HUES64 (cell line): ENCODE data around the gene TTC14. TPM values are rescaled to one million over a fixed set of nuclear protein-coding genes. Genes with fewer than 3 reads are reported as not detected.
"Not testable (repeated sequence)": the region's sequence is repeated elsewhere in the genome, so short reads cannot be mapped to it uniquely, and the experiment has no call there.

Experiments used
- H3K27ac ChIP-seq: 2 replicates; pipeline ENCODE4 v1.7.0; 2013; ENCODE audit warnings: low read depth, low read length, inconsistent platforms
- H3K27me3 ChIP-seq: 2 replicates; pipeline ENCODE4 v1.6.1; 2013; ENCODE audit warnings: mild to moderate bottlenecking, low read length; ENCODE audit not compliant: insufficient read depth
- H3K36me3 ChIP-seq: 2 replicates; pipeline ENCODE4 v1.6.1; 2013; ENCODE audit warnings: mild to moderate bottlenecking, low read length; ENCODE audit not compliant: insufficient read depth
- H3K4me1 ChIP-seq: 2 replicates; pipeline ENCODE4 v1.6.1; 2013; ENCODE audit warnings: mild to moderate bottlenecking, low read length, moderate library complexity; ENCODE audit not compliant: insufficient read depth
- H3K4me3 ChIP-seq: 2 replicates; pipeline ENCODE4 v1.5.1; 2013; ENCODE audit warnings: mild to moderate bottlenecking, low read length, moderate library complexity
- H3K9ac ChIP-seq: 2 replicates; pipeline ENCODE4 v1.6.1; 2013; ENCODE audit warnings: mild to moderate bottlenecking, low read depth, low read length
- H3K9me3 ChIP-seq: 2 replicates; pipeline ENCODE4 v1.6.1; 2013; ENCODE audit warnings: low read depth, low read length; ENCODE audit not compliant: insufficient read depth
- WGBS: fragments of 150-250, 120-280 bp; methylation state at CpG from one replicate; pipeline ENCODE4 v1.1.7; 2013; ENCODE audit warnings: missing lambda C conversion rate; 5-methylcytosine and 5-hydroxymethylcytosine counted together
- polyA plus RNA-seq, 2 experiments: library from polyadenylated mRNA; stranded (reverse); fragments of 50-300 nt; gene quantifications; one replicate each; pipeline ENCODE4 v1.2.3, GENCODE V29; 2013

The TTC14 gene
- polyA plus RNA-seq (2013, experiment 1 of 2) = 16.4 TPM
- 17.4 TPM for polyA plus RNA-seq (2013, experiment 2 of 2)

DNA sequence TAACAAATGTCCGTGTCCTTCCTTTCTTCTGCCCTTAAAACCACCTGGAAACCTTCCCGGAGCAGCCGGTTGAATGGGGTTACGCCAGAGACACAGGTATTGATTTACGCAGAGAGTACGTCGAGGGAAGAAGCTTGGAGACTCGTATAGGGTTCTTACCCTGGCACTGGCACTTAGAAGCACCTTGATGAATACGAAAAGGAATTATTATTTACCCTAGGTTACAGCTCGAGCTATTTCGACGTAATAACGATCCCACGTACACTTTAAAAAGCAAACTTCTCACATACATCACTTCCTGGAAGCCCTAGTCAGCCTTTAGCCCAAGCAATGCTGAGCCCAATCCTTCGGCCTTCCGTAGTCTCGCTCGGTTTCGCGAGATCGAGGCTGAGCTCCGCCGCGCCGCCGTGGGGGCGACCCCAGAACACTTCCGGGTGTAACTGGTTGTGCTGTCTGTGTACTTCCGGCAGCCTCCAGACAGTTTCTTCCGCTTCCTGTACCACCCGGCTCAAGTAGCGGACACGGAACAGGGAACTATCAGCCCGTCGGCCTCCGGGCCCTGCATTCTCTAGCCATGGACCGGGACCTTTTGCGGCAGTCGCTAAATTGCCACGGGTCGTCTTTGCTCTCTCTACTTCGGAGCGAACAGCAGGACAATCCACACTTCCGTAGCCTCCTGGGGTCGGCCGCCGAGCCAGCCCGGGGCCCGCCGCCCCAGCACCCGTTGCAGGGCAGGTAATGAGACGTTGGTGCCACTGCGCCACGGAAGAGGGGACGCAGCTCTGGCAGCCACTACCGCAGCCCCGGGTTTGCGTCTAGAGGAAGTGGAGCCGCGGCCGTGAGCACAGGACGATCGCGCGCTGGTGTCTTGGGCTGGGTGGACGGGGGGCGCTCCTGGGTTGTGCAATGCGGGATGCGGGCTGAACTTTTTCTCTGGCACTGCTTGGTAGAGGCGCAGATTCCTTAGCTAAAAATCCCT lies at the start of gene TTC14:
TTC14 (plus strand) TSS at position 476 of the 979 bp plus-strand sequence; CDS start at position 575, 99 bp downstream.
- H3K4me3 ChIP-seq = peak within 1 kb of the TSS; percentile 87

DNA sequence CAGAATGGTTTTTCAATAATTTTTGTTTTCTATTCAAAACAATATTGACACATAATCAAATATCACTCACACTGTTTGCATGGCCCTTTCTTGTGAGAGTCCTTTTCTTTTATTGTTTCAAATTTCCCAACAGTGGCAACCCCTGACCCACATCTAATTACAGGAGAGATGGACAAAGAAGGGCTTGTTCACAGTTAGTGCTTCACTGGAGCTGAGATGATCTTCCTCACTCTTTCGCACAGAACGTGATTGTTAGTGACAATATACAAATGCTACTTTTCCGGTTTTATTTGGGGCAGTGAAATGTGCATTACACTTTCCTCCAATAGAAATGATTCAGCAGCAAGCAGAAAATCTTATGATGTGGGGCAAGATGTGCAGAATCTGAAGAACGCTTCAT lies 38.6 kb upstream of the TTC14 start:
- Histone ChIP-seq H3K9ac (no peak overlapping the region), H3K9me3 (0 out of 2 replicates have a peak, but pooled peaks cover 8% of the 10 kb centered on the region), H3K27me3 (no peaks in the 10 kb centered on the region), H3K36me3 (no peaks in the 10 kb centered on the region), H3K4me1 (no peaks in the 10 kb centered on the region), H3K4me3 (no peak overlapping the region), H3K27ac (no peak overlapping the region)
- 98% methylated on average over 4 of the region's 4 CpGs for WGBS

More for the DNA sequence above, at the start of gene TTC14:
- H3K36me3 ChIP-seq = peaks cover 33% of the 10 kb centered on the region
- H3K9ac ChIP-seq = peak within 1 kb of the TSS; percentile 71
- H3K27me3 ChIP-seq = peaks cover 38% of the 10 kb centered on the region
- H3K27ac ChIP-seq = peak within 1 kb of the TSS; percentile 77
- no peaks in the 10 kb centered on the region for H3K9me3 ChIP-seq
- 5% methylated on average over 70 of the region's 70 CpGs for WGBS
- H3K4me1 ChIP-seq = peaks cover 10% of the 10 kb centered on the region; the same call in 1 of the 2 replicates

DNA sequence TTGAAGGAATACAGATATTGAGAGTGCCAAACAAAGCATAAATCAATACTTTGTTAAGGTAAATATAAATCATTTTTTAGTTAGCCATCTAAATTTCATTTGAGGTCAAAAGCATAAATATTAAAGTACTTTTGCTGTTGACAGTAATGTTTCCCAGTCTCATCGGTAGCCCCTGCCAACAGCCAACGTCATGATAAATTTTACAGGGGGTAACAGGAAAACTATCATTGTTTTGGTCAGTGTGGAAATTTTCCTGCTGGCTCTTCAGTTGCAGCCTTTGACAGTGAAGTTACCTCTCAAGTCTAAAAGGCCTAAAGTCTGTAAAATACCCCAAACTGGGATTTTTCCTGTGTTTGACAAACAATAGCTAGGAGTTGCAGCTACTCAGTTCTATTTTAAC lies 37.3 kb upstream of the TTC14 start:
- 0 out of 2 replicates have a peak, but pooled peaks cover 7% of the 10 kb centered on the region for H3K9me3 ChIP-seq
- H3K4me1 ChIP-seq = no peaks in the 10 kb centered on the region
- no peak overlapping the region for H3K4me3 ChIP-seq
- WGBS = 93% methylated on average over 2 of the region's 2 CpGs
- H3K27me3 ChIP-seq = no peaks in the 10 kb centered on the region
- H3K36me3 ChIP-seq = no peaks in the 10 kb centered on the region
- no peak overlapping the region for H3K27ac ChIP-seq
- H3K9ac ChIP-seq = no peak overlapping the region

DNA sequence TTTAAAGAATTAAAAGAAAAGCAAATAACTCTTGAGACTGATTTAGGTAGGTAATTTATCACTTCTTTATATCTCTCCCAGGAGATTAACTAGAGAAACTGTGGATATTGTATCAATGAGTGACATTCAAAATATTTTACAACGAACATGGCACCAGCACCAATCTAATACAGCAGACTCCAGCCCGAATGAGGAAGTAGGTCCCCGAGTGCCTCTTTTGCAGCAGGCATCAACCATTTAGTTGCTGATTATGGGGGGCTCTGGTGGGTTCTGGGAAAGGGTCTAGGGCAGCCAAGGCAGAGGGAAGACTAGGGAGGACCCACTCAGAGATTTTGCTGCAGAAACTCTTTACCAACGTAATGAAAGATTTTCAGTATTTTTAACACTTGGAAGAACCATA lies 31.7 kb upstream of the TTC14 start:
- no peak overlapping the region for H3K9ac ChIP-seq
- H3K4me1 ChIP-seq = peaks cover 4% of the 10 kb centered on the region; the same call in 1 of the 2 replicates
- no peaks in the 10 kb centered on the region for H3K9me3 ChIP-seq
- WGBS = 97% methylated on average over 3 of the region's 4 CpGs
- no peak overlapping the region for H3K4me3 ChIP-seq
- no peak overlapping the region for H3K27ac ChIP-seq
- no peaks in the 10 kb centered on the region for H3K27me3 ChIP-seq
- H3K36me3 ChIP-seq = no peaks in the 10 kb centered on the region

DNA sequence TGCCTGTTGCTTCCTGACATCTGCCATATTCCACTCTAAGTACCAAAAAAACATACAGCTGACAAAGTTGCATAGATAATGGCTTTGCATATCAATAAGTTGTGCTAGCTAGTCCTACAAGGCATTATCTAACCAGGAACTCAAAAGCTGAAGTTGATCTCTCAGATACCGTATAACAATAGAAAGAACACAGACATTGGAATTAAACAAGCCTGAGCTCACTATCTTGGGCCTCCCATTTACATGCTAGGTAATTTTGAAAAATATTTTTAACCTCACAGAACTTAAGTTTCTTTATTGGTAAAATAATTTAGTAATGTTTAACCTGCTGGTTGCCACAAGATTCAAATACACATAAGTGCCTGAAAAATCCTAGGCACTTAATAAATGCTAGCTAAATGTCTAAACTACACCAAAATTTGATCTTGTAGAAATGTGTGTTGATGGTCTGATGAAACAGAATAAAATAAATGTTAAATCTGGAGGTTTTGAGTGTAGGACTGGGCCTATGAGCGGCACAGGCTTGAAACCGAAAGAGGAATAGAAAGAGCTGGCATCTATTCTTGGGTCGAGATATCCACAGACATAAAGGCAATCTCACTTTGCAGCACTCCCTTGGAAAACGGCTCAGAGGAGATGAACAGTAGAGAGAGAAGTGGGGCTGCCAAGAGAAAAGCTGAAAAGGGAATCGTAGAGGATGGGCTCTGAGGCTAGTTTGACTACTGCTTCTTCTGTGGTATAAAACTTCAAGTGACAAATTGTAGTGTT lies 29.9 kb upstream of the TTC14 start:
- Histone ChIP-seq H3K9ac (no peak overlapping the region), H3K4me3 (no peak overlapping the region), H3K36me3 (no peaks in the 10 kb centered on the region), H3K9me3 (no peaks in the 10 kb centered on the region), H3K27me3 (no peaks in the 10 kb centered on the region), H3K27ac (no peak overlapping the region), H3K4me1 (peaks cover 4% of the 10 kb centered on the region; the same call in 1 of the 2 replicates)
- WGBS = 90% methylated on average over 6 of the region's 6 CpGs

- 90% methylated on average over 3 of the region's 3 CpGs for WGBS
- no peak overlapping the region for H3K9ac ChIP-seq
These were observed 26.4 kb upstream of the TTC14 start for GRCh38 chr3:180575571-180575970.

DNA sequence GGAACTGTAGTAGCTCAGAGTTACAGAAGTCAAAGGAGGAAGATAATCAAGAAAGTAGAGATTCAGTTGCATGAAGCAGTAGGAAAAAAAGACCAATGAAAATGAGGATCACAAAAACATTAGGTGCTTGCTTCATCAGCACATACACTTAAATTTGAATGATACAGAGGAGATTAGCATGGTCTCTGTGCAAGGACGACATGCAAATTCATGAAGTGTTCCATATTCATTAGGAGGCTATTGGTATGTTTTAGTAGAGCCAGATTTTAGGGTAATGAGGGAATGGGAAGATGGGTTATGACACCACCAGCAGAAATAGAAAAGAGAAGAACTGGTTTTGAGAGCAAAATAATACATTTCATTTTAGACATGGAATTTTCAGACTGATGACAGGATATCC lies 21.0 kb upstream of the TTC14 start:
- no peak overlapping the region for H3K4me3 ChIP-seq
- 78% methylated on average over 1 of the region's 1 CpG for WGBS
- no peaks in the 10 kb centered on the region for H3K27me3 ChIP-seq
- H3K9ac ChIP-seq = no peak overlapping the region
- H3K36me3 ChIP-seq = no peaks in the 10 kb centered on the region
- no peaks in the 10 kb centered on the region for H3K9me3 ChIP-seq
- no peak overlapping the region for H3K27ac ChIP-seq
- H3K4me1 ChIP-seq = no peaks in the 10 kb centered on the region

More at GRCh38 chr3:180575571-180575970, 26.4 kb upstream of the TTC14 start:
- H3K36me3 ChIP-seq = no peaks in the 10 kb centered on the region
- no peaks in the 10 kb centered on the region for H3K9me3 ChIP-seq
- no peaks in the 10 kb centered on the region for H3K27me3 ChIP-seq
- H3K4me1 ChIP-seq = peaks cover 4% of the 10 kb centered on the region; the same call in 1 of the 2 replicates
- no peak overlapping the region for H3K4me3 ChIP-seq
- H3K27ac ChIP-seq = no peak overlapping the region

- H3K27me3 ChIP-seq = no peaks in the 10 kb centered on the region
- WGBS = 94% methylated on average over 23 of the region's 23 CpGs
- H3K9ac ChIP-seq = no peak overlapping the region
- no peak overlapping the region for H3K27ac ChIP-seq
- no peaks in the 10 kb centered on the region for H3K9me3 ChIP-seq
- H3K4me3 ChIP-seq = no peak overlapping the region
- H3K36me3 ChIP-seq = no peaks in the 10 kb centered on the region
- H3K4me1 ChIP-seq = no peaks in the 10 kb centered on the region
These were observed 11.6 kb upstream of the TTC14 start for GRCh38 chr3:180590396-180590795.

GRCh38 chr3:180593631-180594030 lies 8.3 kb upstream of the TTC14 start:
- H3K4me1 ChIP-seq, H3K9me3 ChIP-seq, H3K36me3 ChIP-seq, H3K4me3 ChIP-seq, H3K27ac ChIP-seq, H3K9ac ChIP-seq: not testable (repeated sequence)
- WGBS = over 99% methylated on average over 6 of the region's 7 CpGs
- peaks cover 12% of the 10 kb centered on the region for H3K27me3 ChIP-seq

GRCh38 chr3:180594631-180595558 lies 7.1 kb upstream of the TTC14 start:
- no peak overlapping the region for H3K9ac ChIP-seq
- no peak overlapping the region for H3K27ac ChIP-seq
- no peaks in the 10 kb centered on the region for H3K36me3 ChIP-seq
- WGBS = no CpG with 5 or more reads among the region's 2 CpGs
- H3K9me3 ChIP-seq = no peaks in the 10 kb centered on the region
- no peak overlapping the region for H3K4me3 ChIP-seq
- H3K27me3 ChIP-seq = peaks cover 24% of the 10 kb centered on the region
- no peaks in the 10 kb centered on the region for H3K4me1 ChIP-seq
